Spleen (tissue), 11 donors: ENCODE results near the gene JKAMP. TPM values are rescaled to one million over a fixed set of nuclear protein-coding genes. Genes with fewer than 3 reads are reported as not detected.

Experiments used
- DNase-seq: peaks from one replicate; pipeline ENCODE4 v3.0.0-alpha.2; 2020
- H3K27ac ChIP-seq, 8 donors: fragments of 200-600 bp; sonication (generic) in 7 of 8; 1 replicate in 4 of 8; 2 replicates in 4 of 8; pipeline versions ENCODE4 v1.5.0 to v1.8.0; 2016 to 2021; ENCODE audit warnings: inconsistent platforms in 4 of 8, mild to moderate bottlenecking in 4 of 8, moderate library complexity in 1 of 8
- H3K27me3 ChIP-seq, 7 donors: fragments of 200-600 bp; sonication (generic) in 6 of 7; replicated peaks in 1 of 7; 1 replicate in 4 of 7; 2 replicates in 3 of 7; pipeline versions ENCODE4 v1.5.0 to v1.8.0; 2016 to 2021; ENCODE audit warnings: inconsistent platforms in 3 of 7, mild to moderate bottlenecking in 1 of 7
- H3K36me3 ChIP-seq, 6 donors: fragments of 200-600 bp; sonication (generic) in 5 of 6; 1 replicate in 4 of 6; 2 replicates in 2 of 6; pipeline versions ENCODE4 v1.5.0 to v1.8.0; 2016 to 2021; ENCODE audit warnings: inconsistent platforms in 2 of 6
- H3K4me1 ChIP-seq, 6 donors: fragments of 200-600 bp; sonication (generic) in 5 of 6; 1 replicate in 3 of 6; 2 replicates in 3 of 6; pipeline versions ENCODE4 v1.5.0 to v1.8.0; 2016 to 2021; ENCODE audit warnings: inconsistent platforms in 3 of 6
- H3K4me3 ChIP-seq, 8 donors: fragments of 200-600 bp; sonication (generic) in 7 of 8; 1 replicate in 4 of 8; 2 replicates in 4 of 8; pipeline versions ENCODE4 v1.5.0 to v1.8.0; 2016 to 2021; ENCODE audit warnings: inconsistent platforms in 4 of 8, mild to moderate bottlenecking in 4 of 8, moderate library complexity in 2 of 8
- H3K9me3 ChIP-seq, 8 donors: fragments of 200-600 bp; sonication (generic) in 7 of 8; 1 replicate in 4 of 8; 2 replicates in 4 of 8; pipeline versions ENCODE4 v1.5.0 to v1.8.0; 2016 to 2021; ENCODE audit warnings: inconsistent platforms in 4 of 8
- CTCF ChIP-seq, 11 experiments: fragments of 200-600 bp in 7 of 11; fragments of 450-650 bp in 4 of 11; sonication (generic) in 4 of 11; IDR thresholded peaks in 8 of 11; conservative IDR thresholded peaks in 3 of 11; 1 replicate in 7 of 11; 2 replicates in 4 of 11; pipeline versions ENCODE4 v1.4.0 to v1.8.0; 2016 to 2021; ENCODE audit warnings: antibody characterized with exemption in 11 of 11, inconsistent platforms in 4 of 11, mild to moderate bottlenecking in 1 of 11
- POLR2A ChIP-seq, 3 donors: fragments of 450-650 bp; IDR thresholded peaks; one replicate each; pipeline ENCODE4 v1.5.1; 2017; ENCODE audit warnings: antibody characterized with exemption in 3 of 3, mild to moderate bottlenecking in 1 of 3
- POLR2AphosphoS5 ChIP-seq, 3 donors: sonication (generic); formaldehyde crosslinking; IDR thresholded peaks; one replicate each; pipeline ENCODE4 v1.5.1; 2017; ENCODE audit warnings: antibody characterized with exemption in 3 of 3
- WGBS, 5 donors: extraction: QIAGEN DNeasy Blood & Tissue Kit in 3 of 5; methylation state at CpG; one replicate each; pipeline versions ENCODE4 v1.1.5 to v1.1.7; 2013 to 2018; 5-methylcytosine and 5-hydroxymethylcytosine counted together
- intact Hi-C: fragments of 100-400 bp; cut with DNase I; formaldehyde crosslinking; loops from one replicate; pipeline ENCODE4 v1.15.0; 2023; ENCODE audit warnings: low total_unique reads
- polyA plus RNA-seq, 3 donors: library from polyadenylated mRNA; stranded (reverse); fragments of 200-250 nt; gene quantifications; one replicate each; pipeline ENCODE4 v1.2.1, GENCODE V29; 2013
- total RNA-seq, 7 donors: library from RNA; depleted of rRNA in 3 of 7; stranded (reverse); fragments of >200 nt in 3 of 7; fragmentation: NEBNext Ultra II Directional in 4 of 7; extraction: Animal tissue kit (Norgen Biotek cat#: 25700) in 4 of 7; gene quantifications; one replicate each; pipeline versions ENCODE4 v1.1.0 to v1.2.1, GENCODE V29; 2016 to 2021
- donor health status: healthy with polysubstance abuse.
- donor health status: DM: no; HTN: no; CAD: no; lungs with moderate emphysema.
- donor health status: DM: no; HTN: no; CAD: no.
- donor health status: Bipolar disorder and iron deficiency.
- donor health status: healthy.
- donor health status: DM: no; HTN: no; CAD: no.
- donor health status: DM: yes; HTN: yes; CAD: no.

The JKAMP gene
- total and polyA plus RNA-seq, 10 donors: 18.9 to 92.2 (median 36.5) TPM

DNA sequence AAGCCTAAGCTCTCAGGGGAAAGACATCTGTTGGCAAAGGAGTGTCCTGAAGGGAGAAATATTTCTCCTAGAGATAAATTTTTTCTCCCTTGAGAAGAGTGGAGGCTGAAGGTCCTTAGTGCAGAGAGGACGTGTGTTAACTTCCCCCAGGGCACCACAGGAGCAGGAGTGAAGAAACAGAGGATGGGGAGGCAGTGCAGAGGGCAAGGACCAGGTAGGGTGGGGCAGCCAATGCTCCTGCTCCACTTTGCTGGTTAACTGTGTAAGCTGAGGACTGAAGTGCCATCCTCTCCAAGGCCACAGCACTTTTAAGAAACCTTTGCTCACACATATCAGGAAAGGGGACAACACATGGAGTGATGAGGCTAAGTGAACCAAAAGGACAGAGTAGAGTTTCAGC lies 4.2 kb upstream of the JKAMP start:
- Histone ChIP-seq H3K9me3 (no peaks in the 10 kb centered on the region), H3K27me3 (no peaks in the 10 kb centered on the region), H3K27ac (no peak overlapping the region), H3K4me3 (no peak overlapping the region), H3K4me1 (peaks cover 20 to 46% (median 39%) of the 10 kb centered on the region in 6 donors), H3K36me3 (peaks cover 0 to 39% (median 8%) of the 10 kb centered on the region in 6 donors)
- no peak for DNase-seq
- no peak for TF ChIP-seq POLR2A (IDR thresholded peaks at IDR 0.05)
- TF ChIP-seq POLR2AphosphoS5 (IDR thresholded peaks at IDR 0.05): no peak
- no peak for TF ChIP-seq CTCF (IDR thresholded peaks at IDR 0.05 in 8 of 11, conservative IDR thresholded peaks at IDR 0.05 in 3 of 11)
- WGBS, 5 donors: 31 to 43% (median 38%) methylated on average over 1 of the region's 1 CpG
- intact Hi-C loops: loop anchor here (10.0 kb wide), 1 partner anchor 615 kb away; the partner anchor contains the start of gene PCNX4

DNA sequence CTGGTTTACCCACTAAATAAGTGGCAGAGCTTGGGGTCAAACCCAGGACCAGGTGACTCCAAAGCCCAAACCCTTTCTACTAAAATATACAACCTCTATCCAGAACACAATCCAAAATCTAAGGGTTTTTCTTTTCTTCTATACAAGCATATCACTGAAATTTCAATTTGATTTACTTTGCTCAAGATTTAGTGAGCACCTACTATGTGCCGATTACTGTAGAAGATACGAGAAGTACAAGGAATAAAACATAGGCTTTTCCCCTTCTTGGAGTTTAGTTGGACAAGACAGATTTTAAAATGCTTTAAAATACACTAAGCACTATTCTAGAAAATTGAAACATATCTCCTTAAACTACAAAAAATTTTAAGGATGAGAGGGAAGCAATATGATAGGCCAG lies 2.9 kb upstream of the JKAMP start:
- H3K36me3 ChIP-seq: peaks cover 0 to 27% (median 0%) of the 10 kb centered on the region in 6 donors
- peaks cover 32 to 59% (median 51%) of the 10 kb centered on the region in 6 donors for H3K4me1 ChIP-seq
- no peak for TF ChIP-seq POLR2A (IDR thresholded peaks at IDR 0.05)
- no peak for TF ChIP-seq CTCF (IDR thresholded peaks at IDR 0.05 in 8 of 11, conservative IDR thresholded peaks at IDR 0.05 in 3 of 11)
- TF ChIP-seq POLR2AphosphoS5 (IDR thresholded peaks at IDR 0.05): no peak
- no peak overlapping the region for H3K4me3 ChIP-seq
- intact Hi-C loops: loop anchor here (10.0 kb wide), 1 partner anchor 613 kb away; the partner anchor contains the start of gene PCNX4
- 95 to 99% (median 98%) methylated on average over 2 of the region's 2 CpGs for WGBS, 5 donors
- DNase-seq: no peak
- H3K27ac ChIP-seq: peak overlapping the region in 1 of 8 donors; percentile 97
- H3K9me3 ChIP-seq: no peaks in the 10 kb centered on the region
- H3K27me3 ChIP-seq: no peaks in the 10 kb centered on the region

- peaks cover 0 to 21% (median 0%) of the 10 kb centered on the region in 6 donors for H3K36me3 ChIP-seq
- intact Hi-C loops: loop anchor here (10.0 kb wide), 1 partner anchor 613 kb away; the partner anchor contains the start of gene PCNX4
- peaks cover 36 to 65% (median 57%) of the 10 kb centered on the region in 6 donors for H3K4me1 ChIP-seq
- WGBS, 5 donors: 56 to 84% (median 67%) methylated on average over 2 of the region's 2 CpGs
- no peaks in the 10 kb centered on the region for H3K9me3 ChIP-seq
- DNase-seq: no peak
- H3K27me3 ChIP-seq: no peaks in the 10 kb centered on the region
- peak overlapping the region in 5 of 8 donors; percentile 82 to 95 (median 89) for H3K4me3 ChIP-seq
- H3K27ac ChIP-seq: peak overlapping the region in 7 of 8 donors; percentile 22 to 97 (median 94)
- TF ChIP-seq POLR2A (IDR thresholded peaks at IDR 0.05) (no peak), POLR2AphosphoS5 (IDR thresholded peaks at IDR 0.05) (peak in 1 of 3 donors; percentile 46), CTCF (IDR thresholded peaks at IDR 0.05 in 8 of 11, conservative IDR thresholded peaks at IDR 0.05 in 3 of 11) (no peak)
Observed at GRCh38 chr14:59481871-59482540, 2.3 kb upstream of the JKAMP start.
